WTC11 (cell line): Measurements from ENCODE around the gene TNFSF15. TPM values are rescaled to one million over a fixed set of nuclear protein-coding genes. Genes with fewer than 3 reads are reported as not detected.

Experiments
- ATAC-seq: fragments of 200-7000 bp; cut with Tn5 transposase; 2 replicates; pipeline ENCODE4 v1.10.0; 2021; ENCODE audit warnings: mild to moderate bottlenecking, moderate library complexity
- CTCF ChIA-PET: fragments of 300-600 bp; sonication (Branson Sonifier 250); formaldehyde crosslinking; loops from one replicate; lab custom pipeline; 2021; ENCODE audit warnings: antibody characterized with exemption; lab: Charles Lee
- POLR2A ChIA-PET: fragments of 350-600 bp; sonication (Branson Sonifier 250); formaldehyde crosslinking; loops from one replicate; lab custom pipeline; 2021; ENCODE audit warnings: antibody characterized with exemption; lab: Charles Lee
- DNase-seq: peaks from one replicate; pipeline ENCODE4 v3.0.0; 2021; ENCODE audit warnings: low spot score
- H3K27ac Mint-ChIP-seq: 2 replicates; pipeline ENCODE4 v1.8.0; 2021; ENCODE audit warnings: mixed read lengths
- H3K27me3 Mint-ChIP-seq: 2 replicates; pipeline ENCODE4 v1.8.0; 2021; ENCODE audit warnings: low read depth, mild to moderate bottlenecking, moderate library complexity, mixed read lengths
- H3K36me3 Mint-ChIP-seq: 2 replicates; pipeline ENCODE4 v1.8.0; 2021; ENCODE audit warnings: mixed read lengths
- H3K4me1 Mint-ChIP-seq: 2 replicates; pipeline ENCODE4 v1.8.0; 2022; ENCODE audit warnings: mixed read lengths
- H3K4me3 Mint-ChIP-seq: 2 replicates; pipeline ENCODE4 v1.8.0; 2021; ENCODE audit warnings: mild to moderate bottlenecking, moderate library complexity, mixed read lengths
- H3K9me3 Mint-ChIP-seq: 2 replicates; pipeline ENCODE4 v1.8.0; 2021; ENCODE audit warnings: mixed read lengths
- AR ChIP-seq: fragments of 250-450 bp; sonication (Bioruptor Pico); IDR thresholded peaks from 2 replicates; pipeline ENCODE4 v1.9.0; 2021; ENCODE audit warnings: mild to moderate bottlenecking
- ATF6 ChIP-seq: sonication (generic); formaldehyde crosslinking; IDR thresholded peaks from 2 replicates; pipeline ENCODE4 v1.8.1; 2023; ENCODE audit warnings: mild to moderate bottlenecking, missing genetic modification reagents
- CDX4 ChIP-seq: fragments of 250-450 bp; sonication (Bioruptor Pico); IDR thresholded peaks from 2 replicates; pipeline ENCODE4 v1.9.0; 2021; ENCODE audit warnings: moderate library complexity, mild to moderate bottlenecking, inconsistent platforms, borderline replicate concordance
- E2F5 ChIP-seq: sonication (generic); formaldehyde crosslinking; IDR thresholded peaks from 2 replicates; pipeline ENCODE4 v1.8.1; 2022; ENCODE audit warnings: mild to moderate bottlenecking, moderate library complexity, missing genetic modification reagents
- FOXJ3 ChIP-seq: sonication (generic); formaldehyde crosslinking; IDR thresholded peaks from 2 replicates; pipeline ENCODE4 v1.9.0; 2021; ENCODE audit warnings: missing genetic modification reagents, mild to moderate bottlenecking, borderline replicate concordance
- GABPB1 ChIP-seq: sonication (generic); formaldehyde crosslinking; IDR thresholded peaks from 2 replicates; pipeline ENCODE4 v1.8.1; 2023; ENCODE audit warnings: mild to moderate bottlenecking, missing genetic modification reagents
- JUN ChIP-seq: sonication (generic); formaldehyde crosslinking; IDR thresholded peaks from 2 replicates; pipeline ENCODE4 v1.8.0; 2023; ENCODE audit warnings: mild to moderate bottlenecking, missing genetic modification reagents
- NFATC4 ChIP-seq: fragments of 250-450 bp; sonication (Bioruptor Pico); IDR thresholded peaks from 2 replicates; pipeline ENCODE4 v1.9.0; 2021; ENCODE audit warnings: mild to moderate bottlenecking
- NFE2L1 ChIP-seq: sonication (generic); formaldehyde crosslinking; IDR thresholded peaks from 2 replicates; pipeline ENCODE4 v1.8.1; 2023; ENCODE audit warnings: missing genetic modification reagents
- NFYB ChIP-seq: sonication (generic); formaldehyde crosslinking; conservative IDR thresholded peaks from 2 replicates; pipeline ENCODE4 v1.8.0; 2022; ENCODE audit warnings: low read depth, missing genetic modification reagents
- NR3C1 ChIP-seq: sonication (generic); formaldehyde crosslinking; conservative IDR thresholded peaks from 2 replicates; pipeline ENCODE4 v1.8.1; 2023; ENCODE audit warnings: low read depth, mild to moderate bottlenecking, missing genetic modification reagents
- RELA ChIP-seq: sonication (generic); formaldehyde crosslinking; IDR thresholded peaks from 2 replicates; pipeline ENCODE4 v1.8.1; 2022; ENCODE audit warnings: missing genetic modification reagents, mild to moderate bottlenecking, borderline replicate concordance
- TCF7 ChIP-seq: sonication (generic); formaldehyde crosslinking; IDR thresholded peaks from 2 replicates; pipeline ENCODE4 v1.8.0; 2022; ENCODE audit warnings: mild to moderate bottlenecking, low read depth, missing genetic modification reagents, moderate library complexity
- USF1 ChIP-seq: sonication (generic); formaldehyde crosslinking; IDR thresholded peaks from 2 replicates; pipeline ENCODE4 v1.8.0; 2022; ENCODE audit warnings: mild to moderate bottlenecking, missing genetic modification reagents
- ZBTB21 ChIP-seq: sonication (generic); formaldehyde crosslinking; IDR thresholded peaks from 2 replicates; pipeline ENCODE4 v1.8.1; 2023; ENCODE audit warnings: mild to moderate bottlenecking, missing genetic modification reagents, borderline replicate concordance
- ZMAT4 ChIP-seq: fragments of 250-450 bp; sonication (Bioruptor Pico); IDR thresholded peaks from 2 replicates; pipeline ENCODE4 v1.9.0; 2021; ENCODE audit warnings: mild to moderate bottlenecking
- ZNF138 ChIP-seq: sonication (generic); formaldehyde crosslinking; conservative IDR thresholded peaks from 2 replicates; pipeline ENCODE4 v1.8.1; 2022; ENCODE audit warnings: mild to moderate bottlenecking, moderate library complexity, missing genetic modification reagents
- ZNF219 ChIP-seq: sonication (generic); formaldehyde crosslinking; IDR thresholded peaks from 2 replicates; pipeline ENCODE4 v1.8.0; 2023; ENCODE audit warnings: missing genetic modification reagents, mild to moderate bottlenecking, borderline replicate concordance
- total RNA-seq: library from RNA; stranded (reverse); gene quantifications from 3 replicates; pipeline ENCODE4 v1.2.3, GENCODE V29; 2021

TNFSF15 gene
- total RNA-seq, 1 experiment from 2014 or later = 0.11 TPM

GRCh38 chr9:114851306-114851705, 45.5 kb upstream of the TNFSF15 start:
- no peaks in the 10 kb centered on the region for H3K9me3 Mint-ChIP-seq
- no peak overlapping the region for H3K4me3 Mint-ChIP-seq
- no peak for ATAC-seq
- peaks cover 6% of the 10 kb centered on the region for H3K4me1 Mint-ChIP-seq
- DNase-seq = no peak
- H3K27ac Mint-ChIP-seq = no peak overlapping the region
- no peaks in the 10 kb centered on the region; the same call in 1 of the 2 replicates for H3K27me3 Mint-ChIP-seq
- H3K36me3 Mint-ChIP-seq = no peaks in the 10 kb centered on the region
- TF ChIP-seq ZNF219 (CRISPR knock-in tag) (no peak), ZNF138 (CRISPR knock-in tag) (no peak), NFE2L1 (CRISPR knock-in tag) (no peak), RELA (no peak), FOXJ3 (no peak), TCF7 (CRISPR knock-in tag) (no peak), GABPB1 (CRISPR knock-in tag) (no peak), ZBTB21 (CRISPR knock-in tag) (no peak), ATF6 (CRISPR knock-in tag) (no peak), AR (CRISPR knock-in tag) (no peak), USF1 (CRISPR knock-in tag) (no peak), CDX4 (CRISPR knock-in tag) (no peak), E2F5 (CRISPR knock-in tag) (no peak), NR3C1 (CRISPR knock-in tag) (no peak), JUN (CRISPR knock-in tag) (no peak)
- CTCF ChIA-PET = no interaction called here
- POLR2A ChIA-PET = no interaction called here

- TF ChIP-seq ZMAT4 (CRISPR knock-in tag) = no peak
- no peak for TF ChIP-seq CDX4 (CRISPR knock-in tag)
- no peak for TF ChIP-seq NFATC4 (CRISPR knock-in tag)
- TF ChIP-seq NFYB (CRISPR knock-in tag) = no peak
- no peak for DNase-seq
- no peaks in the 10 kb centered on the region; the same call in 1 of the 2 replicates for H3K27me3 Mint-ChIP-seq
- no peak for ATAC-seq
- H3K4me1 Mint-ChIP-seq = peaks cover 6% of the 10 kb centered on the region
- no peak overlapping the region for H3K4me3 Mint-ChIP-seq
- ChIA-PET POLR2A (no interaction called here), CTCF (no interaction called here)
- no peaks in the 10 kb centered on the region for H3K9me3 Mint-ChIP-seq
- H3K27ac Mint-ChIP-seq = no peak overlapping the region
- H3K36me3 Mint-ChIP-seq = no peaks in the 10 kb centered on the region
These were observed 45.0 kb upstream of the TNFSF15 start for GRCh38 chr9:114850871-114851270.
